Breast epithelium (tissue), 3 donors: Measurements from ENCODE around the gene ANKRD31.

Source experiments
- POLR2A ChIP-seq: fragments of 450-650 bp; IDR thresholded peaks from one replicate; pipeline ENCODE4 v1.6.1; 2016; ENCODE audit warnings: antibody characterized with exemption, mild to moderate bottlenecking, moderate library complexity
- TF ChIP-seq, protein P1 (sequence below), 3 donors: fragments of 450-650 bp; IDR thresholded peaks; one replicate each; pipeline ENCODE4 v1.5.1; 2016 to 2017; ENCODE audit warnings: antibody characterized with exemption in 3 of 3, mild to moderate bottlenecking in 3 of 3, moderate library complexity in 3 of 3

DNA sequence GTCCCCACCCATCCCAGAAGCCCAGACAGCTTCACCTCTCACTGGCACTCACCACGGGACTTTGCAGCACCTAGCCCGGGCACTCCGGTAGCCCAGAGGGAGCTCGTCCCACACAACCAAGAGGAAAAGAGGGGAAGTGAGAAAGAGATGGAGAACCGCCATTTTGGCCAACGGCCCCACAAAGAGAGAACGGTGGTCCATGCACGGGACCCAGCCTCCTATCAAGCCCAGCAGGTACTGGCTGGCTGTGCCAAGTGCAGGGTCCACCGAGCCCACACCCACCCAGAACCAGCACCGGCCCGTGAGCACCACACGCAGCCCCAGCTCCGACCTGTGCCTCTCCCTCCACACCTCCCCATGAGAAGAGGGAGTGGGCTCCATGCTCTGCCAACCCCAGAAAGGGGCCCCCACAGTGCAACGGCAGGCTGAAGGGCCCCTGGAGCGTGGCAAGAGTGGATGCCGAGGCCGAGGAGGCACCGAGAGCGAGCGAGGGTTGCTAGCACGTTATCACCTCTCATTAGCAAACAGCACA is 105.8 kb downstream of the ANKRD31 start:
- TF ChIP-seq POLR2A = no peak
- TF ChIP-seq, protein P1, sequence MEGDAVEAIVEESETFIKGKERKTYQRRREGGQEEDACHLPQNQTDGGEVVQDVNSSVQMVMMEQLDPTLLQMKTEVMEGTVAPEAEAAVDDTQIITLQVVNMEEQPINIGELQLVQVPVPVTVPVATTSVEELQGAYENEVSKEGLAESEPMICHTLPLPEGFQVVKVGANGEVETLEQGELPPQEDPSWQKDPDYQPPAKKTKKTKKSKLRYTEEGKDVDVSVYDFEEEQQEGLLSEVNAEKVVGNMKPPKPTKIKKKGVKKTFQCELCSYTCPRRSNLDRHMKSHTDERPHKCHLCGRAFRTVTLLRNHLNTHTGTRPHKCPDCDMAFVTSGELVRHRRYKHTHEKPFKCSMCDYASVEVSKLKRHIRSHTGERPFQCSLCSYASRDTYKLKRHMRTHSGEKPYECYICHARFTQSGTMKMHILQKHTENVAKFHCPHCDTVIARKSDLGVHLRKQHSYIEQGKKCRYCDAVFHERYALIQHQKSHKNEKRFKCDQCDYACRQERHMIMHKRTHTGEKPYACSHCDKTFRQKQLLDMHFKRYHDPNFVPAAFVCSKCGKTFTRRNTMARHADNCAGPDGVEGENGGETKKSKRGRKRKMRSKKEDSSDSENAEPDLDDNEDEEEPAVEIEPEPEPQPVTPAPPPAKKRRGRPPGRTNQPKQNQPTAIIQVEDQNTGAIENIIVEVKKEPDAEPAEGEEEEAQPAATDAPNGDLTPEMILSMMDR (IDR thresholded peaks at IDR 0.05) = no peak
